Measurements from ENCODE around the gene GDF11.

GDF11 gene

GRCh38 chr12:55700255-55701018 lies 42.5 kb upstream of the GDF11 start:
- Histone ChIP-seq H3K27me3 (ENCODE audit: control insufficient read depth in 1 of 2, insufficient read depth in 2 of 2, low read length in 2 of 2) (no peaks in the 10 kb centered on the region), H3K36me3 (ENCODE audit: insufficient read depth, low read length) (peaks cover 62% of the 10 kb centered on the region), H3K27ac (ENCODE audit: low read depth, low read length) (peak overlapping the region; percentile 27), H3K4me1 (ENCODE audit: insufficient read depth, low read length) (peaks cover 37% of the 10 kb centered on the region), H3K9me3 (ENCODE audit: low read length) (no peaks in the 10 kb centered on the region), H3K4me3 (ENCODE audit: low read depth in 1 of 2, low read length in 2 of 2) (no peak overlapping the region), H3K9ac (ENCODE audit: low read length) (no peak overlapping the region)

- H3K27ac ChIP-seq (ENCODE audit: low read depth, low read length), result peak overlapping the region; percentile 93
- H3K4me3 ChIP-seq (ENCODE audit: low read depth in 1 of 2, low read length in 2 of 2), result no peak overlapping the region
- H3K36me3 ChIP-seq (ENCODE audit: insufficient read depth, low read length), result peaks cover 38% of the 10 kb centered on the region
Measured at GRCh38 chr12:55702861-55703260, 40.1 kb upstream of the GDF11 start.

GRCh38 chr12:55703288-55703687 lies 39.6 kb upstream of the GDF11 start:
- peak overlapping the region; percentile 93 for H3K27ac ChIP-seq (ENCODE audit: low read depth, low read length)
- H3K9me3 ChIP-seq (ENCODE audit: low read length), result no peaks in the 10 kb centered on the region
- H3K4me3 ChIP-seq (ENCODE audit: low read depth in 1 of 2, low read length in 2 of 2), result peak overlapping the region in 1 of 2 donors; percentile 97
- peaks cover 33% of the 10 kb centered on the region for H3K36me3 ChIP-seq (ENCODE audit: insufficient read depth, low read length)
- peaks cover 44% of the 10 kb centered on the region for H3K4me1 ChIP-seq (ENCODE audit: insufficient read depth, low read length)
- no peaks in the 10 kb centered on the region for H3K27me3 ChIP-seq (ENCODE audit: control insufficient read depth in 1 of 2, insufficient read depth in 2 of 2, low read length in 2 of 2)
- peak overlapping the region; percentile 99 for H3K9ac ChIP-seq (ENCODE audit: low read length)

More at GRCh38 chr12:55702861-55703260, 40.1 kb upstream of the GDF11 start:
- Histone ChIP-seq H3K9ac (ENCODE audit: low read length) (no peak overlapping the region), H3K27me3 (ENCODE audit: control insufficient read depth in 1 of 2, insufficient read depth in 2 of 2, low read length in 2 of 2) (no peaks in the 10 kb centered on the region), H3K9me3 (ENCODE audit: low read length) (no peaks in the 10 kb centered on the region), H3K4me1 (ENCODE audit: insufficient read depth, low read length) (peaks cover 41% of the 10 kb centered on the region)

GRCh38 chr12:55703901-55704761 lies 38.8 kb upstream of the GDF11 start:
- H3K4me1 ChIP-seq (ENCODE audit: insufficient read depth, low read length), result peaks cover 52% of the 10 kb centered on the region

GRCh38 chr12:55704824-55705718 lies 37.9 kb upstream of the GDF11 start:
- Histone ChIP-seq H3K27me3 (ENCODE audit: control insufficient read depth in 1 of 2, insufficient read depth in 2 of 2, low read length in 2 of 2) (no peaks in the 10 kb centered on the region), H3K9ac (ENCODE audit: low read length) (peak overlapping the region; percentile 99), H3K36me3 (ENCODE audit: insufficient read depth, low read length) (peaks cover 16% of the 10 kb centered on the region), H3K27ac (ENCODE audit: low read depth, low read length) (peak overlapping the region; percentile 89), H3K9me3 (ENCODE audit: low read length) (no peaks in the 10 kb centered on the region), H3K4me3 (ENCODE audit: low read depth in 1 of 2, low read length in 2 of 2) (peak overlapping the region; percentile 92 to 97), H3K4me1 (ENCODE audit: insufficient read depth, low read length) (peaks cover 53% of the 10 kb centered on the region)

More at GRCh38 chr12:55703901-55704761, 38.8 kb upstream of the GDF11 start:
- Histone ChIP-seq H3K4me3 (ENCODE audit: low read depth in 1 of 2, low read length in 2 of 2) (peak overlapping the region; percentile 92 to 97), H3K36me3 (ENCODE audit: insufficient read depth, low read length) (peaks cover 25% of the 10 kb centered on the region), H3K9ac (ENCODE audit: low read length) (peak overlapping the region; percentile 99), H3K27me3 (ENCODE audit: control insufficient read depth in 1 of 2, insufficient read depth in 2 of 2, low read length in 2 of 2) (no peaks in the 10 kb centered on the region), H3K9me3 (ENCODE audit: low read length) (no peaks in the 10 kb centered on the region), H3K27ac (ENCODE audit: low read depth, low read length) (peak overlapping the region; percentile 89)

GRCh38 chr12:55705782-55706402 lies 37.0 kb upstream of the GDF11 start:
- peaks cover 9% of the 10 kb centered on the region for H3K36me3 ChIP-seq (ENCODE audit: insufficient read depth, low read length)
- H3K27me3 ChIP-seq (ENCODE audit: control insufficient read depth in 1 of 2, insufficient read depth in 2 of 2, low read length in 2 of 2), result no peaks in the 10 kb centered on the region
- H3K9ac ChIP-seq (ENCODE audit: low read length), result peak overlapping the region; percentile 99
- H3K27ac ChIP-seq (ENCODE audit: low read depth, low read length), result peak overlapping the region; percentile 89
- peak overlapping the region; percentile 92 to 97 for H3K4me3 ChIP-seq (ENCODE audit: low read depth in 1 of 2, low read length in 2 of 2)
- no peaks in the 10 kb centered on the region for H3K9me3 ChIP-seq (ENCODE audit: low read length)
- peaks cover 52% of the 10 kb centered on the region for H3K4me1 ChIP-seq (ENCODE audit: insufficient read depth, low read length)

- peaks cover 2% of the 10 kb centered on the region for H3K36me3 ChIP-seq (ENCODE audit: insufficient read depth, low read length)
- H3K27ac ChIP-seq (ENCODE audit: low read depth, low read length), result peak overlapping the region; percentile 89
- peak overlapping the region; percentile 92 to 97 for H3K4me3 ChIP-seq (ENCODE audit: low read depth in 1 of 2, low read length in 2 of 2)
- H3K27me3 ChIP-seq (ENCODE audit: control insufficient read depth in 1 of 2, insufficient read depth in 2 of 2, low read length in 2 of 2), result no peaks in the 10 kb centered on the region
- H3K4me1 ChIP-seq (ENCODE audit: insufficient read depth, low read length), result peaks cover 45% of the 10 kb centered on the region
- peak overlapping the region; percentile 99 for H3K9ac ChIP-seq (ENCODE audit: low read length)
- no peaks in the 10 kb centered on the region for H3K9me3 ChIP-seq (ENCODE audit: low read length)
Measured at GRCh38 chr12:55706568-55707218, 36.2 kb upstream of the GDF11 start.

- H3K4me1 ChIP-seq (ENCODE audit: insufficient read depth, low read length), result peaks cover 49% of the 10 kb centered on the region
- peak overlapping the region; percentile 92 to 97 for H3K4me3 ChIP-seq (ENCODE audit: low read depth in 1 of 2, low read length in 2 of 2)
- peak overlapping the region; percentile 89 for H3K27ac ChIP-seq (ENCODE audit: low read depth, low read length)
- H3K27me3 ChIP-seq (ENCODE audit: control insufficient read depth in 1 of 2, insufficient read depth in 2 of 2, low read length in 2 of 2), result no peaks in the 10 kb centered on the region
- H3K9ac ChIP-seq (ENCODE audit: low read length), result peak overlapping the region; percentile 99
- H3K36me3 ChIP-seq (ENCODE audit: insufficient read depth, low read length), result no peaks in the 10 kb centered on the region
- H3K9me3 ChIP-seq (ENCODE audit: low read length), result no peaks in the 10 kb centered on the region
Measured at GRCh38 chr12:55707219-55707671, 35.7 kb upstream of the GDF11 start.

- H3K4me3 ChIP-seq (ENCODE audit: low read depth in 1 of 2, low read length in 2 of 2), result peak within 1 kb of the TSS; percentile 92 to 97
- H3K27me3 ChIP-seq (ENCODE audit: control insufficient read depth in 1 of 2, insufficient read depth in 2 of 2, low read length in 2 of 2), result no peaks in the 10 kb centered on the region
- H3K27ac ChIP-seq (ENCODE audit: low read depth, low read length), result peak within 1 kb of the TSS; percentile 94
- H3K9me3 ChIP-seq (ENCODE audit: low read length), result no peaks in the 10 kb centered on the region
- no peaks in the 10 kb centered on the region for H3K36me3 ChIP-seq (ENCODE audit: insufficient read depth, low read length)
- H3K4me1 ChIP-seq (ENCODE audit: insufficient read depth, low read length), result peaks cover 50% of the 10 kb centered on the region
- H3K9ac ChIP-seq (ENCODE audit: low read length), result peak within 1 kb of the TSS; percentile 99
Measured at GRCh38 chr12:55707841-55708694, 34.9 kb upstream of the GDF11 start, which contains the start of gene ITGA7. Gene ITGA7 (minus strand): TSS chr12:55707904. CDS start chr12:55707682, 222 bp downstream.
